Heart right ventricle (tissue), 16 donors: ENCODE results near the gene PRDM11. TPM values are rescaled to one million over a fixed set of nuclear protein-coding genes. Genes with fewer than 3 reads are reported as not detected.

Experiments used
- ATAC-seq, 8 donors: fragments of 200-7000 bp; cut with Tn5 transposase; one replicate each; pipeline ENCODE4 v1.9.1; 2020; ENCODE audit warnings: mild to moderate bottlenecking in 8 of 8, moderate library complexity in 8 of 8, moderate number of reproducible peaks in 1 of 8
- DNase-seq, 2 donors: peaks; one replicate each; pipeline ENCODE4 v3.0.0-alpha.2; 2020
- H3K27ac ChIP-seq, 10 donors: fragments of 200-600 bp; sonication (generic) in 2 of 10; one replicate each; pipeline versions ENCODE4 v1.5.0 to v1.8.0; 2020 to 2022; ENCODE audit warnings: mild to moderate bottlenecking in 3 of 10
- H3K27me3 ChIP-seq, 7 donors: fragments of 200-600 bp; one replicate each; pipeline ENCODE4 v1.8.0; 2021 to 2022; ENCODE audit warnings: mild to moderate bottlenecking in 2 of 7
- H3K36me3 ChIP-seq, 9 donors: fragments of 200-600 bp; sonication (generic) in 1 of 9; one replicate each; pipeline versions ENCODE4 v1.5.0 to v1.8.0; 2020 to 2022; ENCODE audit warnings: mild to moderate bottlenecking in 2 of 9
- H3K4me1 ChIP-seq, 9 donors: fragments of 200-600 bp; sonication (generic) in 1 of 9; one replicate each; pipeline versions ENCODE4 v1.5.0 to v1.8.0; 2020 to 2022; ENCODE audit warnings: mild to moderate bottlenecking in 4 of 9
- H3K4me3 ChIP-seq, 10 donors: fragments of 200-600 bp; sonication (generic) in 2 of 10; one replicate each; pipeline versions ENCODE4 v1.5.0 to v1.8.0; 2020 to 2022; ENCODE audit warnings: mild to moderate bottlenecking in 7 of 10, moderate library complexity in 2 of 10
- H3K9me3 ChIP-seq, 11 donors: fragments of 200-600 bp in 10 of 11; sonication (generic) in 2 of 11; one replicate each; pipeline versions ENCODE4 v1.5.0 to v1.8.0; 2013 to 2022; ENCODE audit warnings: mild to moderate bottlenecking in 2 of 11, control low read depth in 1 of 11, moderate library complexity in 1 of 11
- CTCF ChIP-seq, 9 donors: fragments of 200-600 bp; sonication (generic) in 2 of 9; IDR thresholded peaks; one replicate each; pipeline versions ENCODE4 v1.5.0 to v1.8.0; 2021 to 2022; ENCODE audit warnings: antibody characterized with exemption in 9 of 9, mild to moderate bottlenecking in 5 of 9, moderate library complexity in 1 of 9
- WGBS, 2 donors: extraction: QIAGEN DNeasy Blood & Tissue Kit; methylation state at CpG; one replicate each; pipeline ENCODE4 v1.1.7; 2013; ENCODE audit warnings: inconsistent platforms in 1 of 2; 5-methylcytosine and 5-hydroxymethylcytosine counted together
- intact Hi-C, 10 donors: fragments of 100-400 bp; cut with DNase I; formaldehyde crosslinking; loops; one replicate each; pipeline versions ENCODE4 v1.11.1 to v1.14.2; 2022
- polyA plus RNA-seq, 2 donors: library from polyadenylated mRNA; stranded (reverse); fragments of 200-250 nt; gene quantifications; one replicate each; pipeline ENCODE4 v1.2.3, GENCODE V29; 2013
- total RNA-seq, 10 donors: library from RNA; stranded (reverse); fragmentation: NEBNext Ultra II Directional in 3 of 10; extraction: Animal tissue kit (Norgen Biotek cat#: 25700) in 3 of 10; gene quantifications; one replicate each; pipeline versions ENCODE4 v1.2.1 to v1.2.4, GENCODE V29; 2021 to 2023
- donor health status: Arrhythmogenic right ventricular cardiomyopathy.
- donor health status: ischemic (EF 13 %, LVEDD 7.1; RV severe dilation, severe dysfunction).
- donor health status: healthy with polysubstance abuse.
- donor health status: DM: no; HTN: yes; CAD: no.
- donor health status: DM: no; HTN: no; CAD: no.
- donor health status: ischemic (EF 25% LVEDD 6.9; RV normal size, moderate dysfunction).
- donor health status: ischemic (EF 25% LVEDD 5.7; RV mildly dilated, moderate dysfunction).
- donor health status: healthy.
- donor health status: DM: yes; HTN: yes; CAD: no.
- donor health status: Ischemic cardiomyopathy.
- donor health status: ischemic (EF 35%, LVEDD 5.7; RV mildly dilated, moderate dysfunction).
- donor health status: nonischemic (EF 11% LVEDD 7.7; RV severe dilation, severe dysfunction).
- donor health status: DM: yes; HTN: yes; CAD: no.
- donor health status: PGD.
- donor health status: ischemic (EF 29% LVEDD 5.4; RV normal size, mild dysfunction).
- donor health status: nonischemic (EF 23%, LVEDD 6.1; RV moderate dilation, normal function).

PRDM11 gene
- total and polyA plus RNA-seq, 12 donors, result 4.6 to 22.0 (median 14.8) TPM

DNA sequence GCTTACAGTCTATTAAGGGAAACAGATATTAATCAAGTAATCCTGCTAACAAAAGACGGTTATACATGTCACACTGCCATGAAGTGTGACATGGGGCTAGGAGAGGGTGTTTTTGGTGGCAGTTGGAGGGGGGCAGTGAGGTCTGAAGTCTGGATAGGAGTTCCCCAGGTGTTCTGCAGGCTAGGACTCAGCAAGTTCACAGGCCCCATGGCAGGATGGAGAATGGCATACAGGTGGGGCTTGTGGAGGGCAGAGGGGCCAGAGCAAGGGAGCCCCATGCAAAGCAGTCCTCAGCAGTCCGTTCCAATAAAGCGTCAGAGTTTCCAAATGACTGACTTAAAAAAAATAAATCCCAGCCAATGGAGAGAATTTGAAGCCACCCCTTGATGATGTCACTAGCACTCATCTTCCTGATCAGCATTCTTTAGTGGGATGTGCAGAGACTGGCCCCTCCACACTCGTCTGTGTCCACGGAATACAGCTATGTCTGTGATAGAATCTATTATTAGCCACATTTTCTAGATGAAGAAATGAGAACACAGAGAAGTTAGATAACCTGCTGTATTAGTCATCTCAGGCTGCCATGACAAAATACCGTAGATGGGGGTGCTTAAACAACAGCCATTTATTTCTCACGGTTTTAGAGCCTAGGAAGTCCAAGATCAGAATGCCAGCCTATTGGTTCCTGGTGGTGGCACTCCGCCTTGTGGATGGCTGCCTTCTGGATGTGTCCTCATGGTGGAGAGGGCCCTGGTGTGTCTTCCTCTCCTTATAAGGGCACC, 32.6 kb downstream of the PRDM11 start:
- Histone ChIP-seq H3K27me3 (peaks cover 0 to 20% (median 0%) of the 10 kb centered on the region in 7 donors), H3K4me1 (peaks cover 15 to 52% (median 26%) of the 10 kb centered on the region in 9 donors), H3K27ac (peak overlapping the region in 9 of 10 donors; percentile 72 to 90 (median 88)), H3K9me3 (no peaks in the 10 kb centered on the region), H3K36me3 (peaks cover 0 to 20% (median 5%) of the 10 kb centered on the region in 9 donors), H3K4me3 (no peak overlapping the region)
- intact Hi-C loops, result loop anchor here in 1 of 10 donors (10.0 kb wide), 1 partner anchor 56 kb away; no protein-coding TSS in a partner anchor
- ATAC-seq (peak in 2 of 8 donors; percentile 26 to 31), DNase-seq (no peak)
- WGBS, 2 donors, result 62 to 66% methylated on average over 8 of the region's 8 CpGs
- TF ChIP-seq CTCF (IDR thresholded peaks at IDR 0.05), result no peak

DNA sequence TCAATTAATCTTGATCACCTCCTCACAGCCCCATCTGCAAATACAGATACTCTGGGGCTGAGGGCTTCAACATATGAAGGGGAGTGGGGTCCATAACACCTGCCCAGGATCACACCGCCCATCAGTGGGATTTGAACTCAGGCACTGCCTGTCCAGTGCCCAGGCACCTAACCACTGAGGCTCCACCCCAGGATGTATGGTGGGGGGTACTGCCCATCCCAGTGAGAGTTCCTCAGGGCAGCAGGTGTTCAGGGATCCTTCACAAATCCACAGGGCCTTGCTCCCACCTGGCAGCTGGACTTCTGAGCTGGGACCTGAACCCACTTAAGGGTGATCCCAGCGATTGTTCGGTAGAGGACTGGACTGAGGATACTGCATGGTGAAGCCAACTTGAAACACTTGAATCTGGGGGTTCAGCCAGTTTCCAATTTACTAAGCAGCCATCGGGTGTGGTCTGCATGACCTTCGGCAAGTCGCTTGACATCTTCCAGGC, 33.3 kb downstream of the PRDM11 start:
- Histone ChIP-seq H3K27ac (peak overlapping the region in 9 of 10 donors; percentile 72 to 90 (median 88)), H3K4me1 (peaks cover 15 to 52% (median 26%) of the 10 kb centered on the region in 9 donors), H3K36me3 (peaks cover 0 to 27% (median 5%) of the 10 kb centered on the region in 9 donors), H3K4me3 (peak overlapping the region; percentile 31 to 68 (median 54)), H3K9me3 (no peaks in the 10 kb centered on the region), H3K27me3 (peaks cover 0 to 20% (median 0%) of the 10 kb centered on the region in 7 donors)
- DNase-seq (no peak), ATAC-seq (no peak)
- intact Hi-C loops, result loop anchor here in 7 of 10 donors (1.0 to 10.0 kb wide), 5 partner anchors 32 to 114 kb away; partner anchors contain the start of gene PRDM11 (in 7 of the 7)
- WGBS, 2 donors, result 30 to 49% methylated on average over 6 of the region's 6 CpGs
- TF ChIP-seq CTCF (IDR thresholded peaks at IDR 0.05), result no peak

GRCh38 chr11:45180179-45180847, 33.9 kb downstream of the PRDM11 start:
- Histone ChIP-seq H3K4me1 (peaks cover 15 to 52% (median 26%) of the 10 kb centered on the region in 9 donors), H3K27me3 (peaks cover 0 to 20% (median 0%) of the 10 kb centered on the region in 7 donors), H3K27ac (peak overlapping the region; percentile 81 to 91 (median 88)), H3K36me3 (peaks cover 0 to 30% (median 5%) of the 10 kb centered on the region in 9 donors), H3K4me3 (peak overlapping the region; percentile 31 to 68 (median 54)), H3K9me3 (no peaks in the 10 kb centered on the region)
- 3 to 5% methylated on average over 28 to 73 of the region's 78 CpGs for WGBS, 2 donors
- intact Hi-C loops, result loop anchor here in 7 of 10 donors (1.0 to 10.0 kb wide), 5 partner anchors 33 to 113 kb away; partner anchors contain the start of gene PRDM11 (in 7 of the 7)
- peak in 1 of 2 donors; percentile 67 for DNase-seq
- ATAC-seq, result peak; percentile 56 to 80 (median 69)
- peak in 8 of 9 donors; percentile 26 to 66 (median 46) for TF ChIP-seq CTCF (IDR thresholded peaks at IDR 0.05)

- DNase-seq (peak; percentile 54 to 71), ATAC-seq (peak; percentile 62 to 91 (median 76))
- Histone ChIP-seq H3K4me3 (peak overlapping the region; percentile 31 to 68 (median 54)), H3K9me3 (no peaks in the 10 kb centered on the region), H3K4me1 (peaks cover 15 to 52% (median 26%) of the 10 kb centered on the region in 9 donors), H3K27ac (peak overlapping the region; percentile 79 to 91 (median 87)), H3K27me3 (peaks cover 0 to 20% (median 0%) of the 10 kb centered on the region in 7 donors), H3K36me3 (peaks cover 0 to 35% (median 5%) of the 10 kb centered on the region in 9 donors)
- no peak for TF ChIP-seq CTCF (IDR thresholded peaks at IDR 0.05)
- WGBS, 2 donors, result 1 to 2% methylated on average over 22 to 31 of the region's 33 CpGs
- intact Hi-C loops, result loop anchor here in 7 of 10 donors (1.0 to 10.0 kb wide), 5 partner anchors 34 to 112 kb away; partner anchors contain the start of gene PRDM11 (in 7 of the 7)
These were observed 34.4 kb downstream of the PRDM11 start for GRCh38 chr11:45180848-45181192.
